H1 (cell line): ENCODE measurements around the gene ACYP1. TPM values are rescaled to one million over a fixed set of nuclear protein-coding genes. Genes with fewer than 3 reads are reported as not detected.

Experiments used
- BCL11A ChIP-seq, 2 experiments: IDR thresholded peaks; one replicate each; pipeline ENCODE4 v1.6.1; 2011; ENCODE audit warnings: low read depth in 2 of 2, low read length in 2 of 2, mild to moderate bottlenecking in 2 of 2
- CBX5 ChIP-seq: fragments of 300-800, 300-1000 bp; sonication (generic); IDR thresholded peaks from 2 replicates; pipeline ENCODE4 v1.7.1; 2016; ENCODE audit warnings: antibody characterized with exemption, low read length, low read depth
- CEBPB ChIP-seq: IDR thresholded peaks from 2 replicates; pipeline ENCODE4 v1.6.1; 2012; ENCODE audit warnings: low read depth, low read length
- CHD1 ChIP-seq: IDR thresholded peaks from 2 replicates; pipeline ENCODE4 v1.6.1; 2012; ENCODE audit warnings: low read depth, low read length, improper control_type of control experiment
- CREB1 ChIP-seq: IDR thresholded peaks from 2 replicates; pipeline ENCODE4 v1.6.1; 2012; ENCODE audit warnings: inconsistent platforms
- CTBP2 ChIP-seq: IDR thresholded peaks from 2 replicates; pipeline ENCODE4 v1.7.0; 2011; ENCODE audit warnings: borderline replicate concordance, mild to moderate bottlenecking, moderate library complexity, mixed read lengths, low read length; ENCODE audit not compliant: insufficient read depth, insufficient read length
- EZH2 ChIP-seq: fragments of 200-600 bp; sonication (generic); IDR thresholded peaks from 2 replicates; pipeline ENCODE4 v1.7.1; 2012; ENCODE audit warnings: low read depth, mild to moderate bottlenecking, moderate library complexity, low read length, inconsistent platforms; ENCODE audit not compliant: severe bottlenecking
- GABPA ChIP-seq: IDR thresholded peaks from 2 replicates; pipeline ENCODE4 v1.6.1; 2011; ENCODE audit warnings: mild to moderate bottlenecking, low read length, moderate library complexity, borderline replicate concordance; ENCODE audit not compliant: insufficient read depth
- GTF2F1 ChIP-seq: IDR thresholded peaks from 2 replicates; pipeline ENCODE4 v1.6.1; 2012; ENCODE audit warnings: low read depth, low read length, improper control_type of control experiment, borderline replicate concordance
- HDAC6 ChIP-seq: IDR thresholded peaks from one replicate; pipeline ENCODE4 v1.7.1; 2012; ENCODE audit warnings: low read depth, mild to moderate bottlenecking, inconsistent platforms, low read length, moderate library complexity
- KDM1A ChIP-seq: fragments of 200-600, 300-600 bp; sonication (generic); IDR thresholded peaks from 2 replicates; pipeline ENCODE4 v1.7.1; 2016; ENCODE audit warnings: mild to moderate bottlenecking, low read length, borderline replicate concordance
- KDM4A ChIP-seq: IDR thresholded peaks from one replicate; pipeline ENCODE4 v1.7.1; 2012; ENCODE audit warnings: low read depth, mild to moderate bottlenecking, moderate library complexity, low read length, inconsistent platforms; ENCODE audit not compliant: severe bottlenecking
- RAD21 ChIP-seq, 2 experiments: IDR thresholded peaks in 1 of 2; conservative IDR thresholded peaks in 1 of 2; 2 replicates each; pipeline ENCODE4 v1.6.1; 2011; ENCODE audit warnings: low read depth in 2 of 2, low read length in 2 of 2, improper control_type of control experiment in 1 of 2, inconsistent platforms in 1 of 2, mild to moderate bottlenecking in 1 of 2, moderate library complexity in 1 of 2
- SAP30 ChIP-seq: fragments of 300-600 bp; sonication (generic); IDR thresholded peaks from 2 replicates; pipeline ENCODE4 v1.7.1; 2012; ENCODE audit warnings: low read length, moderate library complexity, mild to moderate bottlenecking, inconsistent platforms; ENCODE audit not compliant: insufficient read depth, insufficient replicate concordance
- SIRT6 ChIP-seq: IDR thresholded peaks from one replicate; pipeline ENCODE4 v1.7.1; 2012; ENCODE audit warnings: low read length, inconsistent platforms
- SP1 ChIP-seq: IDR thresholded peaks from 2 replicates; pipeline ENCODE4 v1.6.1; 2011; ENCODE audit warnings: low read depth, low read length
- SP2 ChIP-seq: IDR thresholded peaks from 2 replicates; pipeline ENCODE4 v1.6.1; 2012; ENCODE audit warnings: mild to moderate bottlenecking, low read length, inconsistent platforms
- SRF ChIP-seq: IDR thresholded peaks from 2 replicates; pipeline ENCODE4 v1.6.1; 2011; ENCODE audit warnings: mild to moderate bottlenecking, low read depth, low read length, moderate library complexity
- SUZ12 ChIP-seq: fragments of 200-600 bp; sonication (generic); IDR thresholded peaks from 2 replicates; pipeline ENCODE4 v1.6.1; 2012; ENCODE audit warnings: mild to moderate bottlenecking, inconsistent platforms, low read length, moderate library complexity, mixed read lengths
- TCF12 ChIP-seq: IDR thresholded peaks from 2 replicates; pipeline ENCODE4 v1.6.1; 2011; ENCODE audit warnings: low read depth, mild to moderate bottlenecking, low read length
- polyA plus RNA-seq, 7 experiments: library from polyadenylated mRNA; depleted of rRNA in 3 of 7; stranded (reverse) in 5 of 7; unstranded in 2 of 7; fragments of >200 nt in 5 of 7; fragments of 200-250 nt in 2 of 7; gene quantifications; 1 replicate in 5 of 7; 2 replicates in 1 of 7; 4 replicates in 1 of 7; pipeline versions ENCODE4 v1.2.1 to v1.2.3, GENCODE V29; 2011 to 2013; ENCODE audit warnings: missing spikeins in 2 of 7, mixed read lengths in 2 of 7
- total RNA-seq: library from RNA; stranded (reverse); fragmentation: NEBNext Ultra II Directional; extraction: Animal tissue kit (Norgen Biotek cat#: 25700); gene quantifications from 2 replicates; pipeline ENCODE4 v1.2.1, GENCODE V29; 2021
- TF ChIP-seq, protein P1 (sequence below): IDR thresholded peaks from 2 replicates; pipeline ENCODE4 v1.6.1; 2012; ENCODE audit warnings: inconsistent platforms
- TF ChIP-seq, protein P2 (sequence below), 3 experiments: IDR thresholded peaks; 1 replicate in 2 of 3; 2 replicates in 1 of 3; pipeline versions ENCODE4 v1.5.1 to v1.6.1; 2011; ENCODE audit warnings: low read length in 3 of 3, mild to moderate bottlenecking in 3 of 3, inconsistent platforms in 2 of 3, low read depth in 1 of 3, moderate library complexity in 1 of 3; ENCODE audit not compliant: insufficient read depth in 1 of 3; ENCODE audit errors: control extremely low read depth in 1 of 3

Gene ACYP1
- total and polyA plus RNA-seq, 2 of the 8 experiments (the other 6 are each of a cell fraction or from before 2014, with no cell fraction given): 22.3 to 24.8 TPM

DNA sequence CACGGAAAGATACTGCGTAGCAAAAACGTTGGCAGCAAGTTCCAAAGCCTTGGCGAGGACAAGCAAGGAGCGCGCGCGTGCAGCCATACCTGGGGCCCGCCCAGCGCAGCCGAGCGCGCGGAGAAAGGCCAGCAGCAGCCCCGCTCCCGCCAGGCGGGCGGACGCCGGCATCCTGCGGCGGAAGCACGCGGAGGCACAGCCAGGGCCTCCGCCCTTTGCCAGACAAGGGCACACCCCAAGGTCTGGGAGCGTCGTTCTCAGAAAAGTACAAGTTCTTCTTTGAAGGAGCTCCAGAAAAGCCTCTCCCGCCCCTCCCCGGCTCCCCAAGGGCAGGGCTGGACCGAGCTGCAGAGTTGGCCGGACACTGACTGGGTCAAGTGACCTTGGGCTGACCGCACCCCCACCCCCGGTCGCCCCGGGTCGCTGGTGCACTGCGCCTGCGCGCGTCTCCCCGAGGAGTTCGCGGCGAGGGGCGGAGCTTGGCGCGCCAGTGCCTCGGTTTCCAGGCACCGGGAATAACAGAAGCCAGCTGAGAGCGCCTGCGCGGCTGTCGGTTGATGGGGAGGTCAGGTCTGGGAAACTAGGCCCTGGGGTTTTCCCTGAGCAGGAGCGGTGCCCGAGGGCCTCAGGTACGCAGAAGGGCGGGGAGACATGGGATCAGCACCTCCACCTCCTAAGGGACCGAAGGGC, 5.4 kb upstream of the ACYP1 start, which contains the start of gene ZC2HC1C (continued):
- TF ChIP-seq SRF: no peak
- TF ChIP-seq CHD1: no peak
- no peak for TF ChIP-seq SUZ12
- TF ChIP-seq CTBP2: no peak
- TF ChIP-seq CREB1: no peak; the same call in 1 of the 2 replicates
- TF ChIP-seq SP1: no peak
- TF ChIP-seq TCF12: no peak
- TF ChIP-seq BCL11A (IDR thresholded peaks at IDR 0.05; ENCODE audit: low read depth in 2 of 2, low read length in 2 of 2): no peak
- TF ChIP-seq CEBPB: no peak
- TF ChIP-seq, protein P1, sequence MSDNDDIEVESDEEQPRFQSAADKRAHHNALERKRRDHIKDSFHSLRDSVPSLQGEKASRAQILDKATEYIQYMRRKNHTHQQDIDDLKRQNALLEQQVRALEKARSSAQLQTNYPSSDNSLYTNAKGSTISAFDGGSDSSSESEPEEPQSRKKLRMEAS: peak; percentile 89
- peak; percentile 85 for TF ChIP-seq SAP30
- TF ChIP-seq GTF2F1: peak; percentile 54; the same call in 1 of the 2 replicates
- no peak for TF ChIP-seq SIRT6
- TF ChIP-seq EZH2: no peak
- no peak for TF ChIP-seq SP2
- 0 out of 2 replicates have a peak, but pooled peaks have one; percentile 32 for TF ChIP-seq GABPA
- no peak for TF ChIP-seq HDAC6
- TF ChIP-seq RAD21 (IDR thresholded peaks at IDR 0.05 in 1 of 2, conservative IDR thresholded peaks at IDR 0.05 in 1 of 2; ENCODE audit: low read depth in 2 of 2, low read length in 2 of 2): no peak
- peak; percentile 14 for TF ChIP-seq KDM4A
- TF ChIP-seq CBX5: no peak
- TF ChIP-seq KDM1A: no peak
- TF ChIP-seq, protein P2, sequence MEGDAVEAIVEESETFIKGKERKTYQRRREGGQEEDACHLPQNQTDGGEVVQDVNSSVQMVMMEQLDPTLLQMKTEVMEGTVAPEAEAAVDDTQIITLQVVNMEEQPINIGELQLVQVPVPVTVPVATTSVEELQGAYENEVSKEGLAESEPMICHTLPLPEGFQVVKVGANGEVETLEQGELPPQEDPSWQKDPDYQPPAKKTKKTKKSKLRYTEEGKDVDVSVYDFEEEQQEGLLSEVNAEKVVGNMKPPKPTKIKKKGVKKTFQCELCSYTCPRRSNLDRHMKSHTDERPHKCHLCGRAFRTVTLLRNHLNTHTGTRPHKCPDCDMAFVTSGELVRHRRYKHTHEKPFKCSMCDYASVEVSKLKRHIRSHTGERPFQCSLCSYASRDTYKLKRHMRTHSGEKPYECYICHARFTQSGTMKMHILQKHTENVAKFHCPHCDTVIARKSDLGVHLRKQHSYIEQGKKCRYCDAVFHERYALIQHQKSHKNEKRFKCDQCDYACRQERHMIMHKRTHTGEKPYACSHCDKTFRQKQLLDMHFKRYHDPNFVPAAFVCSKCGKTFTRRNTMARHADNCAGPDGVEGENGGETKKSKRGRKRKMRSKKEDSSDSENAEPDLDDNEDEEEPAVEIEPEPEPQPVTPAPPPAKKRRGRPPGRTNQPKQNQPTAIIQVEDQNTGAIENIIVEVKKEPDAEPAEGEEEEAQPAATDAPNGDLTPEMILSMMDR (IDR thresholded peaks at IDR 0.05; ENCODE audit: control extremely low read depth in 1 of 3, insufficient read depth in 1 of 3, low read depth in 1 of 3, low read length in 3 of 3): peak in 1 of 3 experiments; percentile 2; a peak in 1 of 4 replicates
